Mesendoderm (in vitro differentiated cells): ENCODE results near the gene UBE4A. TPM values are rescaled to one million over a fixed set of nuclear protein-coding genes. Genes with fewer than 3 reads are reported as not detected.

Source experiments
- DNase-seq: peaks from one replicate; pipeline ENCODE4 v3.0.0; 2013
- H2AK5ac ChIP-seq: 2 replicates; pipeline ENCODE4 v1.6.1; 2013; ENCODE audit warnings: low read length, inconsistent platforms
- H2BK120ac ChIP-seq: 2 replicates; pipeline ENCODE4 v1.6.1; 2013; ENCODE audit warnings: low read depth, mild to moderate bottlenecking, low read length, moderate library complexity, mixed read lengths
- H2BK15ac ChIP-seq: replicated peaks from 2 replicates; pipeline ENCODE4 v1.6.1; 2013; ENCODE audit warnings: low read depth, mild to moderate bottlenecking, moderate library complexity
- H2BK5ac ChIP-seq: 2 replicates; pipeline ENCODE4 v1.6.1; 2013; ENCODE audit warnings: low read length, inconsistent platforms
- H3K18ac ChIP-seq: 2 replicates; pipeline ENCODE4 v1.6.1; 2013; ENCODE audit warnings: mild to moderate bottlenecking, low read length, mixed read lengths
- H3K23ac ChIP-seq: one replicate; pipeline ENCODE4 v1.6.1; 2013; ENCODE audit warnings: low read length
- H3K27ac ChIP-seq: 2 replicates; pipeline ENCODE4 v1.5.1; 2013; ENCODE audit warnings: low read depth, mild to moderate bottlenecking, inconsistent platforms, low read length, moderate library complexity
- H3K27me3 ChIP-seq: 2 replicates; pipeline ENCODE4 v1.6.1; 2013; ENCODE audit warnings: low read length, control low read depth, mild to moderate bottlenecking, inconsistent platforms; ENCODE audit not compliant: insufficient read depth, poor library complexity
- H3K36me3 ChIP-seq: 2 replicates; pipeline ENCODE4 v1.6.1; 2013; ENCODE audit warnings: low read length, inconsistent platforms; ENCODE audit not compliant: control insufficient read depth, insufficient read depth
- H3K4ac ChIP-seq: one replicate; pipeline ENCODE4 v1.6.1; 2013; ENCODE audit warnings: low read depth, mild to moderate bottlenecking, low read length, moderate library complexity
- H3K4me1 ChIP-seq: 2 replicates; pipeline ENCODE4 v1.6.1; 2013; ENCODE audit warnings: low read depth, low read length, inconsistent platforms; ENCODE audit not compliant: control insufficient read depth
- H3K4me2 ChIP-seq: 2 replicates; pipeline ENCODE4 v1.6.1; 2013; ENCODE audit warnings: low read length
- H3K4me3 ChIP-seq: 2 replicates; pipeline ENCODE4 v1.5.1; 2013; ENCODE audit warnings: mild to moderate bottlenecking, low read length
- H3K56ac ChIP-seq: one replicate; pipeline ENCODE4 v1.6.1; 2013; ENCODE audit warnings: low read length
- H3K79me1 ChIP-seq: 2 replicates; pipeline ENCODE4 v1.6.1; 2013; ENCODE audit warnings: low read length, inconsistent platforms
- H3K79me2 ChIP-seq: 2 replicates; pipeline ENCODE4 v1.6.1; 2013; ENCODE audit warnings: mild to moderate bottlenecking, low read length; ENCODE audit not compliant: control insufficient read depth, insufficient read depth
- H3K9ac ChIP-seq: 2 replicates; pipeline ENCODE4 v1.6.1; 2013; ENCODE audit warnings: low read length, inconsistent platforms
- H4K5ac ChIP-seq: one replicate; pipeline ENCODE4 v1.6.1; 2013; ENCODE audit warnings: low read length
- H4K8ac ChIP-seq: one replicate; pipeline ENCODE4 v1.6.1; 2013; ENCODE audit warnings: low read depth, mild to moderate bottlenecking, control low read depth, low read length, moderate library complexity
- WGBS: extraction: QIAGEN DNeasy Blood & Tissue Kit; methylation state at CpG from one replicate; pipeline ENCODE4 v1.1.7; 2013; ENCODE audit warnings: low lambda C conversion rate, missing lambda C conversion rate; ENCODE audit not compliant: insufficient coverage; ENCODE audit errors: extremely low coverage; 5-methylcytosine and 5-hydroxymethylcytosine counted together
- small RNA-seq: library from polyadenylated mRNA; stranded (forward); fragments of <200 nt; extraction: miRNeasy Mini kit (QIAGEN cat#:217004); gene quantifications from one replicate; pipeline ENCODE3, GENCODE V24; 2013; ENCODE audit not compliant: insufficient read depth

The UBE4A gene

DNA sequence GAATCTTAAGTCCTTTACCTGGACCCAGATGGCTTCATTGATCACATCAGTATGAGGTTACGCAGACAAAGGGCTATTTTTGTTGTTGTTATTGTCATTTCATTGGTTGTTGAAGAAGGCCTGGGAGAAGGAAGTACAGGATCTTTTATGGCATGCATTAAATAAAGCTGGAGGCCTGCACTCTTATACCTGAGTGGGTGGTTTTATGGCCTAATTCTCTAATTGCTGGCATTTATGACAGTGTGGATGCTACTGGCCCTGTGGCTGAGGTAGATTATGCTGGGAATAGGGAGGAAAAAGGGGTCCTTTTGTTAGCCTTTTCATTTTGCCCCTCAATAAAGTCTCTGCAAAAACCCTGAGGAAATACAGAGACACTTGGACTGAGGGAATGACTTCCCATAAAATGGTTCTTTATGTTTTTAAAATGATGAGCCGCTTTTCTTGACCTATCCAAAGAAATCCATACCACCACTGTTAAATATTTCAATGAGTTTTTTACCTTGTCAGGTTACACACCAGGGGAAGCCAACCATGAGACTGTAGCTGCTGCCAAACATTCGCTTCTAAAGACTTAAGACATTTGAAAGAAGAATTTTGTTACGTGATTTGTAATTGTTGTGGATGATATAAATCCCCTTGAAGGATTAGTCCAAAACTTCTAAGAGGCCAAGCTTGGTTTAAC lies 83.6 kb downstream of the UBE4A start:
- Histone ChIP-seq H3K18ac (no peak overlapping the region), H3K4me1 (peaks cover 6% of the 10 kb centered on the region), H3K27ac (no peak overlapping the region), H2AK5ac (no peak overlapping the region), H3K23ac (no peak overlapping the region), H2BK5ac (no peak overlapping the region), H3K4me3 (no peak overlapping the region), H3K4ac (no peak overlapping the region), H3K36me3 (no peaks in the 10 kb centered on the region), H4K8ac (no peak overlapping the region), H3K9ac (no peak overlapping the region), H4K5ac (no peak overlapping the region), H2BK15ac (no peak overlapping the region), H3K79me2 (peaks cover 84% of the 10 kb centered on the region), H3K56ac (no peak overlapping the region), H3K27me3 (no peaks in the 10 kb centered on the region), H3K4me2 (no peak overlapping the region), H3K79me1 (peaks cover 15% of the 10 kb centered on the region), H2BK120ac (no peak overlapping the region)
- DNase-seq = no peak
- WGBS = no CpG with 5 or more reads among the region's 4 CpGs

- H3K4me1 ChIP-seq = peaks cover 3% of the 10 kb centered on the region
- H2BK15ac ChIP-seq = no peak overlapping the region
- no peak overlapping the region for H3K4me3 ChIP-seq
- no peaks in the 10 kb centered on the region for H3K36me3 ChIP-seq
- no peak overlapping the region for H3K4me2 ChIP-seq
- no peak overlapping the region for H3K4ac ChIP-seq
- H2AK5ac ChIP-seq = no peak overlapping the region
- no peak overlapping the region for H3K27ac ChIP-seq
- no CpG with 5 or more reads among the region's 2 CpGs for WGBS
- no peak overlapping the region for H3K18ac ChIP-seq
- peaks cover 12% of the 10 kb centered on the region for H3K79me1 ChIP-seq
- no peak overlapping the region for H3K23ac ChIP-seq
- no peak overlapping the region for H4K5ac ChIP-seq
- no peaks in the 10 kb centered on the region for H3K27me3 ChIP-seq
- H3K56ac ChIP-seq = no peak overlapping the region
- no peak overlapping the region for H2BK5ac ChIP-seq
- no peak for DNase-seq
- no peak overlapping the region for H4K8ac ChIP-seq
- no peak overlapping the region for H3K9ac ChIP-seq
- peaks cover 79% of the 10 kb centered on the region for H3K79me2 ChIP-seq
- no peak overlapping the region for H2BK120ac ChIP-seq
These were observed 84.3 kb downstream of the UBE4A start for GRCh38 chr11:118443590-118444218.

- H3K4me2 ChIP-seq = no peak overlapping the region
- H3K27ac ChIP-seq = no peak overlapping the region
- peaks cover 61% of the 10 kb centered on the region for H3K79me2 ChIP-seq
- 100% methylated on average over 2 of the region's 4 CpGs for WGBS
- no peaks in the 10 kb centered on the region for H3K27me3 ChIP-seq
- no peaks in the 10 kb centered on the region for H3K36me3 ChIP-seq
- no peak overlapping the region for H3K4ac ChIP-seq
- H2BK5ac ChIP-seq = no peak overlapping the region
- DNase-seq = no peak
- H2BK15ac ChIP-seq = no peak overlapping the region
- no peak overlapping the region for H4K8ac ChIP-seq
- no peaks in the 10 kb centered on the region for H3K4me1 ChIP-seq
- no peak overlapping the region for H3K4me3 ChIP-seq
- H4K5ac ChIP-seq = no peak overlapping the region
- H3K18ac ChIP-seq = no peak overlapping the region
- H3K56ac ChIP-seq = no peak overlapping the region
- H3K23ac ChIP-seq = no peak overlapping the region
- no peak overlapping the region for H2AK5ac ChIP-seq
- peaks cover 9% of the 10 kb centered on the region for H3K79me1 ChIP-seq
- H3K9ac ChIP-seq = no peak overlapping the region
- no peak overlapping the region for H2BK120ac ChIP-seq
These were observed 88.0 kb downstream of the UBE4A start for GRCh38 chr11:118447423-118447822.

- Histone ChIP-seq H3K27me3 (no peaks in the 10 kb centered on the region), H3K56ac (no peak overlapping the region), H3K27ac (no peak overlapping the region), H3K79me2 (peaks cover 57% of the 10 kb centered on the region), H3K79me1 (peaks cover 9% of the 10 kb centered on the region), H3K4me1 (no peaks in the 10 kb centered on the region), H3K4ac (no peak overlapping the region), H2BK5ac (no peak overlapping the region), H3K23ac (no peak overlapping the region), H2BK15ac (no peak overlapping the region), H3K4me2 (no peak overlapping the region), H3K4me3 (no peak overlapping the region), H2AK5ac (no peak overlapping the region), H2BK120ac (no peak overlapping the region), H4K8ac (no peak overlapping the region), H3K18ac (no peak overlapping the region), H3K36me3 (no peaks in the 10 kb centered on the region), H4K5ac (no peak overlapping the region), H3K9ac (no peak overlapping the region)
- no peak for DNase-seq
These were observed 88.9 kb downstream of the UBE4A start for GRCh38 chr11:118448294-118448693.

Small RNAs within 50 kb of the gene (small RNA-seq; reads per million reads assigned to genes)
- not detected for gene AP001582.1
